Effector memory CD4-positive, alpha-beta T cell (primary cell): ENCODE data around the gene ELFN2.
"Not testable (repeated sequence)": the region's sequence is repeated elsewhere in the genome, so short reads cannot be mapped to it uniquely, and the experiment has no call there.

Experiments used
- DNase-seq, 3 donors: peaks; one replicate each; pipeline ENCODE4 v3.0.0-alpha.2; 2020
- H3K27ac ChIP-seq: 2 replicates; pipeline ENCODE4 v1.7.0; 2013; ENCODE audit warnings: mild to moderate bottlenecking, low read length, moderate library complexity; ENCODE audit not compliant: insufficient read depth, poor library complexity, severe bottlenecking
- H3K27me3 ChIP-seq: replicated peaks from 2 replicates; pipeline ENCODE4 v1.7.0; 2013; ENCODE audit warnings: mild to moderate bottlenecking, low read length; ENCODE audit not compliant: insufficient read depth, control insufficient read depth, poor library complexity, severe bottlenecking
- H3K36me3 ChIP-seq: 2 replicates; pipeline ENCODE4 v1.7.0; 2013; ENCODE audit warnings: mild to moderate bottlenecking, low read length, moderate library complexity; ENCODE audit not compliant: control insufficient read depth, insufficient read depth
- H3K4me1 ChIP-seq: 2 replicates; pipeline ENCODE4 v1.7.0; 2013; ENCODE audit warnings: low read length, mild to moderate bottlenecking; ENCODE audit not compliant: control insufficient read depth, insufficient read depth, poor library complexity, severe bottlenecking
- H3K4me3 ChIP-seq: 2 replicates; pipeline ENCODE4 v1.7.0; 2013; ENCODE audit warnings: low read length, low read depth, mild to moderate bottlenecking; ENCODE audit not compliant: insufficient read depth, poor library complexity, severe bottlenecking
- H3K9me3 ChIP-seq: 2 replicates; pipeline ENCODE4 v1.7.0; 2013; ENCODE audit warnings: mild to moderate bottlenecking, low read length, moderate library complexity; ENCODE audit not compliant: control insufficient read depth

ELFN2 gene

DNA sequence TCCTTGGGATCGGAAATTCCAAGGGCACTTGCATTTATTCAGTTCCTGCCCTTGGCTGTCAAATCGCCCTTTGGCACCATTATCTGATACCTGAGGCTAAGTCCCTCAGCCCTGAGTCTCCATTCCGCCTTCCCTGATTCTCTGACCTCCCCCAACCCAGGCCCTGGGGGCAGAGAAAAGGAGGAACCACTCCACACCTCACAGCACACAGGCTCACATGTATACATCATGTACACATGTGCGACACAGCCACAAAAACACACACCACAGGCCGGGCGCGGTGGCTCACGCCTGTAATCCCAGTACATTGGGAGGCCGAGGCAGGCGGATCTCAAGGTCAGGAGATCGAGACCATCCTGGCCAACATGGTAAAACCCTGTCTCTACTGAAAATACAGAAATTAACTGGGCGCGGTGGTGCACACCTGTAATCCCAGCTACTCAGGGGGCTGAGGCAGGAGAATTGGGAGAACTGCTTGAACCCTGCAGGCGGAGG, 41.0 kb upstream of the ELFN2 start:
- not testable (repeated sequence) for DNase-seq, H3K27me3 ChIP-seq, H3K9me3 ChIP-seq, H3K4me1 ChIP-seq, H3K4me3 ChIP-seq, H3K27ac ChIP-seq
- peaks cover 60% of the 10 kb centered on the region for H3K36me3 ChIP-seq

DNA sequence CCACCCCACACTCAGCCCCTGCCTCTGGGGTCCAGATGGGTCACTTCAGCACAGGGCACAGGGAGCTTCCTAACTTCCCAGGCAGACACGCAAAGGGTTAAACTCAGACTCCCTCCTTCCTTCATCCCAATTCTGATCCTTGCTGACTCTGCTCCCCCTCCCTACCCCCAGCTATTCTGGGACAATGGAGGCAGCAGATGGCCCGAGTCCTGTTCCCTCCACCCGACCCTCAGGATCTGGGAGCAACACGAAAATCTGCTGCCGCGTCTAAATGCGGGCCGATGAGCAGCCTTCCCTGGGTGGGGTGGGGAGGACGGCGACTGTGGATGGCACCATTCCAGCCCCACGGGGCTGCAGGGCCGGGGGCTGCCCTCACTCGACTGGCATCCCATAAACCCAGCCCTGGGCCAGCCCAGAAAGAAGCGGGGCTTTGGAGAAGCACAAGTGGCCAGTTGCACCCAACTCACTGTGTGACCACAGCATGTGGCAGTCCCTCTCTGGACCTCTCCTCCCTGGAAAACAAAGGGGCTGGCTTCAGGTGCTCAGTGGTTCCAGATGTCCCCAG, 40.2 kb upstream of the ELFN2 start:
- Histone ChIP-seq H3K27ac (no peak overlapping the region), H3K36me3 (peaks cover 57% of the 10 kb centered on the region), H3K4me3 (no peak overlapping the region), H3K27me3 (no peaks in the 10 kb centered on the region), H3K9me3 (no peaks in the 10 kb centered on the region), H3K4me1 (no peaks in the 10 kb centered on the region)
- DNase-seq, result no peak

DNA sequence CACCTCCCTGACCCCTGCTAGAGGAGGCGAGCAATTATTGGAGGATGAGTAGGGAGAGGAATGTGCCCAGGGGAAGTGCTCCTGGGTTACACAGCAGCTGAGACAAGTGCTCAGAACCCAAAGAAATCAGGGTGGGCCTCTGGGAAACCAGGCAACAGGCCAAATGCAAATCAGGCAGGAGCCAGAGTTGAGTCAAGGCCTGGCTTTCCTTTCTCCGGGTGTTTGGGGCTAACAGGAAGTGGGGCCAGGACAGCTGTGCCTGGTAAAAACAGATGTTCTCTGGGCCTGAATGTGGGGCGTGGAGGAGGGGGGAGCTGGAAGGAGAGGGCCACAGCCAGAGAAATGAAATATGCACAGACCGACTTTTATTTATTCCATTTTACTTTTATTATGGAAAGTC, 36.9 kb upstream of the ELFN2 start:
- Histone ChIP-seq H3K27me3 (no peaks in the 10 kb centered on the region), H3K9me3 (no peaks in the 10 kb centered on the region), H3K4me3 (no peak overlapping the region), H3K4me1 (no peaks in the 10 kb centered on the region), H3K27ac (no peak overlapping the region), H3K36me3 (peaks cover 33% of the 10 kb centered on the region)
- DNase-seq, result no peak

DNA sequence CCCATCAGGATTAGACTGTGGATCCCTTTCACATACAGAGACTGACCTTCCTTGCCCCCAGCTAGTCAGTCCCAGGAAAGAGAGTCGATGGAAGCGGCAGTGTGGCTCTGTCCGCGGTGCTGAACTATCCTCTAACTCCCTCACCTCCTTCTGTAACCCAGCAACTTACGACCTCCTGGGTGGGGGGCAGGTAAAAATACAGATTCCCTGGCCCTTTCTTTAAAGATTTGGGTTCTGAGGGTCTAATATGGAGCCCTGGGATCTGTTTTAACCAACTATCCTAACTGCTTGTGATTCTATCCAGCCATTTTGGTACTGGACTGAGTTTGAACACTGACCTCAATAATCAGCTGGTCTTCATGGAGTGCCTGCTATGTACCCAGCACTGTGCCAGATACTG, 35.7 kb upstream of the ELFN2 start:
- no peak overlapping the region for H3K27ac ChIP-seq
- H3K36me3 ChIP-seq, result peaks cover 30% of the 10 kb centered on the region
- no peak for DNase-seq
- no peaks in the 10 kb centered on the region for H3K27me3 ChIP-seq
- H3K9me3 ChIP-seq, result no peaks in the 10 kb centered on the region
- H3K4me3 ChIP-seq, result no peak overlapping the region
- H3K4me1 ChIP-seq, result no peaks in the 10 kb centered on the region

DNA sequence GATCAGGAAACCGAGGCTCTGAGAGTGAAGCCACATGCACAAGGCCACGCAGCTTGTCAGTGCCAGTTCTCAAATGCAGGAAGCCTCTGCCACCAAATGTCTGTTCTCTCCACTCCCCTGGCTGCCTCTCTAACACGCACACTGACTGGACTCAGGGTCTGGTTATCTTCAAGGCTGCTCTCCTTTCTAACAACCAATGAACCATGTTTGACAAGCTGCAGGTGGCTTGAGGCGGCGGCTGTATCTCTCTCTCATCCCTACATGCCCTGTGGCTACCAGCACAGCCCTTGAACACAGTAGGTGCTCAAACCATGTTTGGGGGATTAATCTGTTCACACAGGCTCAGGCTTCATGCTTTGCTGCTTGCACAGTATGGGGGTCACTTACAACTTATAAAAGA, 35.2 kb upstream of the ELFN2 start:
- no peak for DNase-seq
- H3K4me1 ChIP-seq, result no peaks in the 10 kb centered on the region

DNA sequence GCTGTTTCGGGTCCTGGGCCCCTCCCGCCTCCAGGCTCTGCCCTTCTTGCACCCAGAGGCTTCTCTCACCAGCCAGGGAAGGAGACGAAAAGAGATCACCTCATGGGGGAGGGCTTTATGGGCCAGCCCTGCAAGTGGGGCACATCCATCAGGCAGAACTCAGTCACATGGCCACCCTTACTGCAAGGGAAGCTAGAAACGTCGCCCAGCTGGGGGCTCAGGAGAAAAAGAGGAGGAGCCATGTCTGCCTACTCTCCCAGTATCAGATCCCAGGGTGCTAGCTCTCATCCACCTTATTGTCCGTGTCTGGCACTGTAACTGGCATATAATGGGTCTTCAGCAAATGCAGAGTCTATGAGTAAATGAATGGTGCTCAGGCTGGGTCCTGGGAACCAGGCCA, 34.7 kb upstream of the ELFN2 start:
- Histone ChIP-seq H3K36me3 (peaks cover 21% of the 10 kb centered on the region), H3K4me1 (no peaks in the 10 kb centered on the region), H3K27me3 (no peaks in the 10 kb centered on the region), H3K4me3 (no peak overlapping the region), H3K27ac (no peak overlapping the region), H3K9me3 (no peaks in the 10 kb centered on the region)
- DNase-seq, result no peak

More for the DNA sequence above, 35.2 kb upstream of the ELFN2 start:
- Histone ChIP-seq H3K27me3 (no peaks in the 10 kb centered on the region), H3K9me3 (no peaks in the 10 kb centered on the region), H3K4me3 (no peak overlapping the region), H3K36me3 (peaks cover 25% of the 10 kb centered on the region), H3K27ac (no peak overlapping the region)

DNA sequence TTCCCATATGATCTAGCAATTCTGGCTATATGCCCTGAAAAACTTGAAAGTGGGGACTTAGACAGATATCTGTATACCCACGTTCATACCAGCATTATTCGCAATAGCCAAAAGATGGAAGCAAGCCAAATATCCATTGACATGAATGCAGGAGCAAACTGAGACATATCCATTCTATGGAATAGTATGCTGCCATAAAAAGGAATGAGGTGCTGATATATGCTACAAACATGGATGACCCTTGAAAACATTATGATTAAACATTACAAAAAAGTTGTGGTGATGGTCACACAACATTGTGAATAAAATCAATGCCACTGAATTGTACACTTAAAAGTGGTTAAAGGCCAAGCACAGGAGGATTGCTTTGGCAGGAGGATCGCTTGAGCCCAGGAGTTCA, 33.4 kb upstream of the ELFN2 start:
- no peaks in the 10 kb centered on the region for H3K9me3 ChIP-seq
- H3K27ac ChIP-seq, result no peak overlapping the region
- no peaks in the 10 kb centered on the region for H3K4me1 ChIP-seq
- peaks cover 12% of the 10 kb centered on the region for H3K36me3 ChIP-seq
- no peak for DNase-seq
- no peak overlapping the region for H3K4me3 ChIP-seq
- H3K27me3 ChIP-seq, result no peaks in the 10 kb centered on the region

DNA sequence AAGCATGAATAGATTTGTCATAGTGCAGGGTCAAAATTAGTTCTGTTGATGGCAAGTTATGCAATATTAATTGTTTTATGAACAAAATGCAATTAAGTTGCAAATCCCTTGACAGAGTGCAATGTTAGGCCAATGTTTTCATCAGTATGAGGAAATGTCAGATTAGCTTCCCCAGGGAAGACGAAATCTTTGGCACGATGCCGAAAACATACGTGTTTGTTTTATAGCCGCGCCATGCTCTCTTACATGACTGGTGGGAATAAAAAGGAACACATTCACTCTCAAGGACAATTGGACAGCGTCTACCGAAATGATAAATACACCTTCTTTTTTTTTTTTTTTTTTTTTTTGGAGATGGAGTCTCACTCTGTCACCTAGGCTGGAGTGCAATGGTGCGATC, 31.9 kb upstream of the ELFN2 start:
- Histone ChIP-seq H3K27ac (no peak overlapping the region), H3K9me3 (no peaks in the 10 kb centered on the region), H3K27me3 (no peaks in the 10 kb centered on the region), H3K4me3 (no peak overlapping the region), H3K4me1 (no peaks in the 10 kb centered on the region), H3K36me3 (peaks cover 6% of the 10 kb centered on the region)
- no peak for DNase-seq

DNA sequence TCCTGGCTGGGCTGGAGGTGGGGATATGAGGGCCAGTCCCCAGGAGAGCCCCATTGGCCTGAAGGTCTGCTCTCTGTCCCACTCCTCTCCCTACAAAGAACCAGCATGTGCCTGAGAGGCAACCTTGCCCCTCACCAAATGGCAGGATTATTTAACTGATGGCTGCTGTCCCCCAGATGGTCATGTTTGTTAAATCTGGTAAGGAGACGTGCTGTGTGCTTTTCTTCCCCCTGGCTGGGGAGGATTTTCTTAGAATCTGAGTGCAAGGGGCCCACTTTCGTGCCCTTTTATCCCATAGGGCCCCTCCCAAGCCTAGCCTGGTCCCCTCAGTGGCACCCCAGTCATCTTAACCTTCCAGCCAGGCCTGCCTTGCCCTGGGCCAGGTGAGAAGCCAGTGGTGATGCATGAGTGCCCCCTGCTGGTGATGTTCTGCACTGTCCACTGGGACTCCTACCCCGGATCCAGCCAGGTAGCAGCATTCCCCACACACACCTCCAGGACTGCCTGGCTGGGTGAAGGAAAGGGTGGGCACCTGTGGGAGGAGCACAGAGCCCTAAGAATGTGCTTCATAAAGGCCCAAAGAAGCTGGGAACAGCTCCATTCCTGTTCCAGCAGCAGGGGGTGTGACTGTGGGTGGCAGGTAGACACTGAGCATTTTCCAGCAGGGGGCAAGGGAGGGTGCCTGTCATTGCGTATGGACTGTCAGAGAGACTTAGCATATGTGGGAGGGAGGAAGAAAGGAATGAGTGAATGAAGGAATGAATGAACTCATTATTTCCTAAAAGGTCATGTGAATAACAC, 30.0 kb upstream of the ELFN2 start:
- peak; percentile 60 to 75 (median 64) for DNase-seq
- H3K4me1 ChIP-seq, result no peaks in the 10 kb centered on the region
- H3K4me3 ChIP-seq, result no peak overlapping the region
- H3K27ac ChIP-seq, result no peak overlapping the region
- peaks cover 6% of the 10 kb centered on the region for H3K36me3 ChIP-seq
- no peaks in the 10 kb centered on the region for H3K9me3 ChIP-seq
- no peaks in the 10 kb centered on the region for H3K27me3 ChIP-seq

DNA sequence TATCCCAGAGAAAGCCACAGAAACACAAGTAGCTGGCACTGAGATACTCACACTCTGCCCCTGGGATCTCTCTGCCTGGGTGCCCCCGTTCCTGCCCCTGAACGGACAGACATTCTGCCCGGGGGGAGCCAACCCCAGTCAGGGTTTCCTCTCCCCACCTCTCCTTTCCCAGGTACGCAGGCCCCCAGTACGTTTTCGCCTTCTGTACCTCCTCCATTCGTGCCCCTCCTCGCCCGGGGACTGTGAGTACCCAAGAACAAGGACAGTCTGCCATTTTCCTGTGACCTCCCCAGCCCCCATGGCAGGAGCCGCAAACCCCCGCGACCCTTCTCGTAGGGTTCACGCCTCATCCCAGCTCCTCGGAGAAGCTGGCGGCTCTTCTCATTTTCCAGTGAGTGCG, 29.1 kb upstream of the ELFN2 start:
- no peak for DNase-seq
- Histone ChIP-seq H3K27me3 (no peaks in the 10 kb centered on the region), H3K4me3 (no peak overlapping the region), H3K27ac (no peak overlapping the region), H3K36me3 (peaks cover 6% of the 10 kb centered on the region), H3K4me1 (no peaks in the 10 kb centered on the region), H3K9me3 (no peaks in the 10 kb centered on the region)
